Fibroblast of skin of back (primary cell): ENCODE data around the gene KLHL25.

Experiments used
- DNase-seq: peaks from one replicate; pipeline ENCODE4 v3.0.0-alpha.2; 2013

Gene KLHL25

DNA sequence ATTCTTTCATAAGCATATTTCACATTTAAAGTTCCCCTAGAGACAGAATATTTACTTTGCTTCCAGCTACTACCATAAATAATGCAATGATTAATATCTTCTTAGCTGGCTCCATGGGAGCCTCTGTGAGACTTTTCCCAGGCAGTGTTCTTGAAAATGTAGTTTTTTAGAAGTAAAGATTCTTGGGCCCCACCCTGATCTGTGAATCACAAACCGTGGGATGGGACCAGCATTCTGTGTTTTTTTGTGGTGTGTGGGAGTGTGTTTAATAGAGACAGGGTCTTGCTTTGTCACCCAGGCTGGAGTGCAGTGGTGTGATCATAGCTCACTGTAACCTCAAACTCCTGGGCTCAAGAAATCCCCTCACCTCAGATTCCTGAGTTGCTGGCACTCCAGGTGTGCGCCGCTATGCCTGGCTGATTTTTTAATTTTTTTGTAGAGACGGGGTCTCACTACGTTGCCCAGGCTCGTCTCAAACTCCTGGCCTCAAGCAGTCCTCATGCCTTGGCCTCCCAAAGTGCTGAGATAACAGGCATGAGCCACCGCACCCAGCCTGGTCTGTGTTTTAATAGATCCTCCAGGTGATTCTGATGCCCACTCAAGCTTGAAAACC is 83.0 kb downstream of the KLHL25 start:
- DNase-seq = no peak

DNA sequence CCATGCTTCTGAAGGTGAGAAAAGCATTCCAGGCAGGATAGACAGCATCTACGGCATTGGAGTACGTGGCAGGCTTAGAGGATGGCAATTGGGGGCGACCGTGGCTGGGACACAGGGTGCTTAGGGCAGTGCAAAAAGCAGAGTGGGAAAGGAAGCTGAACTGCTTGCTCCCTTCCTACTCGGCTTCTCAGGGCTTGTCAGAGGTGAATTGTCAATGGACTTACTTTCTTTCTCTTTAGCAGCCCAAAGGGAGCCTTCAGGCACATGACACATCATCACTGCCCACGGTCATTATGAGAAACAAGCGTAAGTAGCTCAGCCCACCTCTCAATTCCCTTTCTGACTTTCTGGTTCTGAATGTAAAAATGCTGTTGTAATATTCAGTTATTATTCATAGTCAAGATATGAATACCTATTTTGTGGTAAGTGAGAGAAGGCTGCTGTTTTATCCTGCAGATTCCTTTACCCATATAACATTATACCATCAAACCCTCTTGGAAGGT is 84.3 kb downstream of the KLHL25 start:
- DNase-seq = no peak
